IMR-90 (cell line): ENCODE measurements around the gene CDC42SE1. TPM values are rescaled to one million over a fixed set of nuclear protein-coding genes. Genes with fewer than 3 reads are reported as not detected.

Experiments used
- ATAC-seq: fragments of 200-7000 bp; cut with Tn5 transposase; 2 replicates; pipeline ENCODE4 v1.9.1; 2020; ENCODE audit warnings: low read depth, mild to moderate bottlenecking, moderate library complexity
- BruUV-seq: library from RNA; stranded (reverse); fragments of 400-500 nt; replicated peaks from 2 replicates; lab custom pipeline; 2021; lab: Mats Ljungman, UMichigan
- CTCF ChIA-PET: fragments of 300-600 bp; formaldehyde crosslinking; extraction: SDS; loops from one replicate; lab custom pipeline; 2021; ENCODE audit warnings: antibody characterized with exemption; lab: Yijun Ruan, JAX
- POLR2A ChIA-PET: fragments of 300-600 bp; sonication (Branson Sonifier 250); formaldehyde crosslinking; loops from one replicate; lab custom pipeline; 2022; ENCODE audit warnings: antibody characterized with exemption; ENCODE audit not compliant: unreplicated experiment; lab: Charles Lee
- DNase-seq: peaks from one replicate; pipeline ENCODE4 v3.0.0; 2013
- H2AFZ ChIP-seq: replicated peaks from 2 replicates; pipeline ENCODE3; 2013; ENCODE audit warnings: low read length, mild to moderate bottlenecking; ENCODE audit not compliant: poor library complexity
- H2AK5ac ChIP-seq: 2 replicates; pipeline ENCODE4 v1.6.1; 2013; ENCODE audit warnings: low read depth, low read length, inconsistent platforms
- H2AK9ac ChIP-seq: replicated peaks from 2 replicates; pipeline ENCODE3; 2013; ENCODE audit warnings: mild to moderate bottlenecking, low read depth, low read length, moderate library complexity; ENCODE audit not compliant: poor library complexity
- H2BK120ac ChIP-seq: 2 replicates; pipeline ENCODE4 v1.6.1; 2013; ENCODE audit warnings: low read depth, low read length, inconsistent platforms
- H2BK15ac ChIP-seq: 3 replicates; pipeline ENCODE4 v1.6.1; 2013; ENCODE audit warnings: low read depth, low read length, inconsistent platforms
- H2BK20ac ChIP-seq: 2 replicates; pipeline ENCODE4 v1.6.1; 2013; ENCODE audit warnings: low read depth, mild to moderate bottlenecking, inconsistent platforms, low read length, moderate library complexity
- H2BK5ac ChIP-seq: 2 replicates; pipeline ENCODE4 v1.6.1; 2013; ENCODE audit warnings: mild to moderate bottlenecking, low read depth, low read length, inconsistent platforms; ENCODE audit not compliant: poor library complexity, severe bottlenecking
- H3K14ac ChIP-seq: replicated peaks from 2 replicates; pipeline ENCODE4 v1.6.1; 2013; ENCODE audit warnings: low read depth, low read length, inconsistent platforms
- H3K18ac ChIP-seq: 2 replicates; pipeline ENCODE4 v1.6.1; 2013; ENCODE audit warnings: low read depth, low read length, control low read depth
- H3K23ac ChIP-seq: 2 replicates; pipeline ENCODE4 v1.6.1; 2013; ENCODE audit warnings: low read depth, low read length, inconsistent platforms
- H3K27ac ChIP-seq: 2 replicates; pipeline ENCODE4 v1.5.1; 2013; ENCODE audit warnings: mild to moderate bottlenecking, control low read depth, low read length; ENCODE audit not compliant: insufficient read depth
- H3K27me3 ChIP-seq: 2 replicates; pipeline ENCODE4 v1.6.1; 2013; ENCODE audit warnings: low read length; ENCODE audit not compliant: control insufficient read depth, insufficient read depth
- H3K36me3 ChIP-seq: 2 replicates; pipeline ENCODE4 v1.6.1; 2013; ENCODE audit warnings: low read length, mixed read lengths; ENCODE audit not compliant: control insufficient read depth, insufficient read depth
- H3K4ac ChIP-seq: 2 replicates; pipeline ENCODE4 v1.6.1; 2013; ENCODE audit warnings: low read depth, low read length, inconsistent platforms
- H3K4me1 ChIP-seq: 2 replicates; pipeline ENCODE4 v1.6.1; 2013; ENCODE audit warnings: low read length, mixed read lengths; ENCODE audit not compliant: control insufficient read depth, insufficient read depth
- H3K4me2 ChIP-seq: 2 replicates; pipeline ENCODE4 v1.6.1; 2013; ENCODE audit warnings: low read depth, mild to moderate bottlenecking, control low read depth, low read length, moderate library complexity
- H3K4me3 ChIP-seq: 2 replicates; pipeline ENCODE4 v1.5.1; 2013; ENCODE audit warnings: low read depth, mild to moderate bottlenecking, control low read depth, low read length, moderate library complexity; ENCODE audit not compliant: insufficient read depth
- H3K56ac ChIP-seq: 2 replicates; pipeline ENCODE4 v1.6.1; 2013; ENCODE audit warnings: low read length, inconsistent platforms; ENCODE audit not compliant: insufficient read depth; ENCODE audit errors: extremely low read depth
- H3K79me1 ChIP-seq, 2 experiments: 2 replicates each; pipeline ENCODE4 v1.6.1; 2013; ENCODE audit warnings: low read length in 2 of 2, inconsistent platforms in 1 of 2, low read depth in 1 of 2
- H3K9ac ChIP-seq: 2 replicates; pipeline ENCODE4 v1.6.1; 2013; ENCODE audit warnings: low read depth, low read length, control low read depth
- H3K9me1 ChIP-seq: 2 replicates; pipeline ENCODE4 v1.6.1; 2013; ENCODE audit warnings: low read length, inconsistent platforms; ENCODE audit not compliant: insufficient read depth
- H3K9me3 ChIP-seq: 2 replicates; pipeline ENCODE4 v1.6.1; 2013; ENCODE audit warnings: low read length; ENCODE audit not compliant: control insufficient read depth, insufficient read depth
- H4K20me1 ChIP-seq: 2 replicates; pipeline ENCODE4 v1.6.1; 2013; ENCODE audit warnings: low read length, inconsistent platforms; ENCODE audit not compliant: insufficient read depth
- H4K5ac ChIP-seq: 2 replicates; pipeline ENCODE4 v1.6.1; 2013; ENCODE audit warnings: mild to moderate bottlenecking, low read depth, low read length, control low read depth
- H4K8ac ChIP-seq, 2 experiments: 2 replicates each; pipeline ENCODE4 v1.6.1; 2013; ENCODE audit warnings: low read depth in 2 of 2, low read length in 2 of 2, control low read depth in 1 of 2, inconsistent platforms in 1 of 2
- H4K91ac ChIP-seq: 2 replicates; pipeline ENCODE4 v1.6.1; 2013; ENCODE audit warnings: low read depth, low read length, inconsistent platforms; ENCODE audit not compliant: insufficient read depth
- CHD1 ChIP-seq: IDR thresholded peaks from 2 replicates; pipeline ENCODE4 v1.6.1; 2012; ENCODE audit warnings: low read depth, low read length, improper control_type of control experiment
- WGBS, 2 experiments: methylation state at CpG; one replicate each; pipeline versions ENCODE4 v1.1.5 to v1.1.7; 2013; ENCODE audit warnings: missing lambda C conversion rate in 2 of 2; ENCODE audit not compliant: insufficient read length in 1 of 2; ENCODE audit errors: extremely low coverage in 2 of 2; 5-methylcytosine and 5-hydroxymethylcytosine counted together
- dilution Hi-C: fragments of 300-500 bp; cut with HindIII; formaldehyde crosslinking; loops from one replicate; pipeline ENCODE4 v1.14.3; 2018; ENCODE audit warnings: low sequenced_read_pairs; ENCODE audit not compliant: unreplicated experiment
- in situ Hi-C: fragments of 300-500 bp; cut with MboI; formaldehyde crosslinking; loops from 3 replicates; pipeline ENCODE4 v1.14.3; 2019; ENCODE audit warnings: low sequenced_read_pairs, inconsistent platforms, mixed read lengths
- intact Hi-C: fragments of 100-400 bp; cut with micrococcal nuclease; formaldehyde crosslinking; loops from 2 replicates; pipeline ENCODE4 v1.10.0; 2022
- polyA plus RNA-seq, 3 experiments: library from polyadenylated mRNA; depleted of rRNA; stranded (reverse); fragments of >200 nt; gene quantifications; 2 replicates each; pipeline ENCODE4 v1.2.3, GENCODE V29; 2012; ENCODE audit warnings: low replicate concordance in 1 of 3
- total RNA-seq: library from RNA; depleted of rRNA; stranded (reverse); fragments of >200 nt; gene quantifications from 2 replicates; pipeline ENCODE4 v1.2.3, GENCODE V29; 2012
- TF ChIP-seq, protein P1 (sequence below): fragments of 150-350 bp; IDR thresholded peaks from 2 replicates; pipeline ENCODE4 v1.6.1; 2017; ENCODE audit warnings: mild to moderate bottlenecking, antibody characterized with exemption, low read length, low read depth
- TF ChIP-seq, protein P2 (sequence below): fragments of 150-350 bp; IDR thresholded peaks from 2 replicates; pipeline ENCODE4 v1.6.1; 2016; ENCODE audit warnings: low read depth, mild to moderate bottlenecking, low read length, moderate library complexity, borderline replicate concordance

Gene CDC42SE1
- total and polyA plus RNA-seq, 2 of the 4 experiments (the other 2 are of a cell fraction) = 47.0 to 58.5 TPM

DNA sequence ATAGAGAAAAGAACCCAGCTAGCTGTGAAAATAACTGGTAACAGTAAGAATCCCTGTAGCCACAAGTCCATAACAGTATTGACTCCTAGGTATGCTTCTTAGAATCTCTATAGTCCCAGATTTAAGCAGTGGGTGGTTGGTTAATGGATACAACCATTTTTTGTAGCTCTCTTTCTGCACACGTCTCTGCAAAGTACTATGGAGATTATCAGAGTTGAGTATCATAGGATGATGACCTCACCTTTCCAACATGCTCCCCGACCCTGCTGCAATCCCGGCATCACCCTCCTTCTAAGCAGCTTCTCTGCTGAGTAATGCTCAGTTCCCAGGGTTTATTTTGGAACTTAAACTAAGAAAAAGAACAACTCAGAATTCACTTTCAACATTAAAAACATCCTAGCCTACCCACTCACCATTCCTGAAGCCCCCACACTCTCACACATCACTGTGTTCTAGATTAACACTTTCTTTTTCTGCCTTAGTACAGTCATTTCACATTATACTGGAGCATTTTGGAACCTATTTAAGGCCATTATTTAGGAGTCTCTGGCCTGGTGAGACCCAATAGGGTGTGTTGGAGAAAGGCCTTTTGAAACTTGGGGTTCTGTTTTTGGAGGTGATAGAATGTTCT lies 3.4 kb upstream of the CDC42SE1 start (continued):
- TF ChIP-seq, protein P1, sequence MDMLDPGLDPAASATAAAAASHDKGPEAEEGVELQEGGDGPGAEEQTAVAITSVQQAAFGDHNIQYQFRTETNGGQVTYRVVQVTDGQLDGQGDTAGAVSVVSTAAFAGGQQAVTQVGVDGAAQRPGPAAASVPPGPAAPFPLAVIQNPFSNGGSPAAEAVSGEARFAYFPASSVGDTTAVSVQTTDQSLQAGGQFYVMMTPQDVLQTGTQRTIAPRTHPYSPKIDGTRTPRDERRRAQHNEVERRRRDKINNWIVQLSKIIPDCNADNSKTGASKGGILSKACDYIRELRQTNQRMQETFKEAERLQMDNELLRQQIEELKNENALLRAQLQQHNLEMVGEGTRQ = no peak

DNA sequence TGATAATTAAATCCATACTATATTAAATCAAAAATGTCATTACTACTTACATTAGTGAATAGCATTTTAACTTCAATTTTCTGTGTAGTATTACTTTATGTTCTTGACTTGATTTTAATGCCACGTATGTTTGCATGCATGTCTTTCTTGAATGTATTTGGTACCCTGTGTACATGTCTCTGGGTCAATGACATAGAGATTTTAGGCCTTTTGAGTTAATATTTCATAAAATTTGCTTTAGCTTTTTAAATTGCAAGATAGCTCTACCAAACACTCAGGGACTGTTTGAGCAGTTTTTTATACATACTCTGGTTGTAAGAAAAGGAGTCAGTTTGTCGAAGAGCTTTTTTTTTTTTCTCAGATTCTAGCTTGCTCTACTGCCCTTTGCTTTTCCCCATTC lies 2.3 kb upstream of the CDC42SE1 start:
- CTCF ChIA-PET = interaction anchor here (0.6 kb wide), 1 partner anchor 143 kb away, joined by 3 read pairs; no protein-coding TSS in a partner anchor
- H3K4me2 ChIP-seq = peak overlapping the region; percentile 98

More for the DNA sequence above, 2.3 kb upstream of the CDC42SE1 start:
- POLR2A ChIA-PET = no interaction called here
- no peak overlapping the region for H4K91ac ChIP-seq
- in situ Hi-C loops (no loop called here), intact Hi-C loops (loop anchor here (5.0 kb wide), 1 partner anchor 54 kb away; the partner anchor contains the start of genes MINDY1 and PRUNE1), dilution Hi-C loops (no loop called here)
- peaks cover 12% of the 10 kb centered on the region for H3K4me1 ChIP-seq
- peak overlapping the region; percentile 60; the same call in 1 of the 2 replicates for H3K23ac ChIP-seq
- peak overlapping the region; percentile 46 to 94; a peak in 1 of 4 replicates for H4K8ac ChIP-seq
- no peak for ATAC-seq
- H4K20me1 ChIP-seq = peaks cover 24% of the 10 kb centered on the region
- BruUV-seq = no TSS peak
- H3K9me3 ChIP-seq = no peaks in the 10 kb centered on the region
- H3K79me1 ChIP-seq = peaks cover 18 to 60% of the 10 kb centered on the region in 2 experiments
- no peak overlapping the region for H2AK9ac ChIP-seq
- H3K4ac ChIP-seq = peak overlapping the region; percentile 32; the same call in 1 of the 2 replicates
- H3K9ac ChIP-seq = 0 out of 2 replicates have a peak overlapping the region, but pooled peaks have one; percentile 10
- no peak overlapping the region for H2BK15ac ChIP-seq
- 0 out of 2 replicates have a peak overlapping the region, but pooled peaks have one; percentile 19 for H4K5ac ChIP-seq
- peak overlapping the region; percentile 16; the same call in 1 of the 2 replicates for H3K14ac ChIP-seq
- H2BK120ac ChIP-seq = peak overlapping the region; percentile 23; the same call in 1 of the 2 replicates
- no CpG with 5 or more reads among the region's 2 CpGs for whole genome bisulfite sequencing, 2 experiments
- no peaks in the 10 kb centered on the region for H3K27me3 ChIP-seq
- peaks cover 9% of the 10 kb centered on the region for H3K9me1 ChIP-seq
- TF ChIP-seq, protein P1 = no peak
- TF ChIP-seq, protein P2, sequence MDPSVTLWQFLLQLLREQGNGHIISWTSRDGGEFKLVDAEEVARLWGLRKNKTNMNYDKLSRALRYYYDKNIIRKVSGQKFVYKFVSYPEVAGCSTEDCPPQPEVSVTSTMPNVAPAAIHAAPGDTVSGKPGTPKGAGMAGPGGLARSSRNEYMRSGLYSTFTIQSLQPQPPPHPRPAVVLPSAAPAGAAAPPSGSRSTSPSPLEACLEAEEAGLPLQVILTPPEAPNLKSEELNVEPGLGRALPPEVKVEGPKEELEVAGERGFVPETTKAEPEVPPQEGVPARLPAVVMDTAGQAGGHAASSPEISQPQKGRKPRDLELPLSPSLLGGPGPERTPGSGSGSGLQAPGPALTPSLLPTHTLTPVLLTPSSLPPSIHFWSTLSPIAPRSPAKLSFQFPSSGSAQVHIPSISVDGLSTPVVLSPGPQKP = no peak
- no peak for TF ChIP-seq CHD1
- H2AK5ac ChIP-seq = no peak overlapping the region
- H2BK20ac ChIP-seq = no peak overlapping the region
- no peak overlapping the region; the same call in 1 of the 2 replicates for H3K18ac ChIP-seq
- peak overlapping the region; percentile 89; the same call in 1 of the 2 replicates for H3K4me3 ChIP-seq
- H2AFZ ChIP-seq = no peak overlapping the region
- H3K27ac ChIP-seq = peak overlapping the region; percentile 13; the same call in 1 of the 2 replicates
- H3K36me3 ChIP-seq = peaks cover 5% of the 10 kb centered on the region
- H2BK5ac ChIP-seq = peak overlapping the region; percentile 90
- no peak for DNase-seq
- 0 out of 2 replicates have a peak overlapping the region, but pooled peaks have one; percentile 3 for H3K56ac ChIP-seq
